ENCODE measurements around the gene GORASP2.

Gene GORASP2

DNA sequence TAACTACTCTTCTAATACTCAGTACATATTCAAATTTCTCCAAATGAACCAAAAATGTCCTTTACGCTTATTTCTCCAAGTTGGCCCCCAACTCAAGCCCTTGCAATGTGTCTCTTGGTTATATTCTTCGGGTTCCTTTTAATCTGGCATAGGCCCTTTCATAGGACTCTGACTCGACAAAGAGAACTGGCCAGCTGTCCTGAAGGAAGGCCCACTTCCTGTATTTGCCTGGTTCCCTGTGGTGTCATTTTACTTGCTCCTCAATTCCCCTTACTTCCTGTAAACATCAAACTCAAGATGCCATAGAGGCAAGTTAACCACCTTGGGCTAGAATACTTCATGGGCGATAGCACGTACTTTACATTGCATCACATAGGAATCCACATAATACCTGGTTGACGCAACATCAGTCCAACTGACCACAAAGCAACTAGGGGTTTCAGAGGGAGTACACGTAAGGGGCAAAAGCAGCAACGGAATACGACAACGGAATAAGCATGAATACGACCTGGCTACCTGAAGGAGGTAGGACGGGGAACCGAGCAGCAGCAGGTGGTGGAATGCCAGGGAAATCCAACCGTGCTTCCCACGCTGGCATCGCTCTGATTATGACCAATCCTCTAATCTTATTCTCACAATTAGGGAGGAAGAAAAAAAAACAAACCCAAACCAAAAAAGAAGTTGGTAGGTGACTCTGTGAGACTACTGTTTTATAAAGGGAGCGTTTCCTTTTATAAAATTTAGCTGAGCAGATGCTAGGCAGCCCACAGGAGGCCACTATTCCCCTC lies 823 bp upstream of the GORASP2 start:
- DNase-seq (ENCODE audit: low read depth), result peak; percentile 87
- TF ChIP-seq MYC (IDR thresholded peaks at IDR 0.05; ENCODE audit: low read depth, low read length) (0 out of 2 replicates have a peak, but pooled peaks have one; percentile 39), CTCF (IDR thresholded peaks at IDR 0.05; ENCODE audit: low read depth, low read length) (no peak), POLR2A (IDR thresholded peaks at IDR 0.05; ENCODE audit: extremely low read depth, insufficient read length) (peak; percentile 25)
- TF ChIP-seq, protein P1, sequence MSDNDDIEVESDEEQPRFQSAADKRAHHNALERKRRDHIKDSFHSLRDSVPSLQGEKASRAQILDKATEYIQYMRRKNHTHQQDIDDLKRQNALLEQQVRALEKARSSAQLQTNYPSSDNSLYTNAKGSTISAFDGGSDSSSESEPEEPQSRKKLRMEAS (IDR thresholded peaks at IDR 0.05; ENCODE audit: low read depth, low read length), result no peak
- peak overlapping the region; percentile 91 for H3K4me3 ChIP-seq (ENCODE audit: low read depth, low read length)

GRCh38 chr2:170929686-170930050 lies 615 bp downstream of the GORASP2 start:
- DNase-seq (ENCODE audit: low read depth), result peak; percentile 58
- TF ChIP-seq POLR2A (IDR thresholded peaks at IDR 0.05; ENCODE audit: extremely low read depth, insufficient read length), result no peak

GRCh38 chr2:170930131-170930990 lies 1.3 kb downstream of the GORASP2 start:
- no peak for TF ChIP-seq POLR2A (IDR thresholded peaks at IDR 0.05; ENCODE audit: extremely low read depth, insufficient read length)
- TF ChIP-seq, protein P1 (IDR thresholded peaks at IDR 0.05; ENCODE audit: low read depth, low read length), result peak; percentile 52; the same call in 1 of the 2 replicates
- peak; percentile 57 for TF ChIP-seq MYC (IDR thresholded peaks at IDR 0.05; ENCODE audit: low read depth, low read length)
- peak; percentile 64 for DNase-seq (ENCODE audit: low read depth)

More at GRCh38 chr2:170929686-170930050, 615 bp downstream of the GORASP2 start:
- peak overlapping the region; percentile 95 for H3K4me3 ChIP-seq (ENCODE audit: low read depth, low read length)

GRCh38 chr2:170930991-170931266 lies 1.9 kb downstream of the GORASP2 start:
- no peak for DNase-seq (ENCODE audit: low read depth)

More at GRCh38 chr2:170930131-170930990, 1.3 kb downstream of the GORASP2 start:
- peak overlapping the region; percentile 95 for H3K4me3 ChIP-seq (ENCODE audit: low read depth, low read length)

GRCh38 chr2:170932166-170932565 lies 3.1 kb downstream of the GORASP2 start:
- H3K4me3 ChIP-seq (ENCODE audit: low read depth, low read length), result peak overlapping the region; percentile 14
- DNase-seq (ENCODE audit: low read depth), result no peak
- no peak for TF ChIP-seq POLR2A (IDR thresholded peaks at IDR 0.05; ENCODE audit: extremely low read depth, insufficient read length)
- no peak for TF ChIP-seq CTCF (IDR thresholded peaks at IDR 0.05; ENCODE audit: low read depth, low read length)
- TF ChIP-seq, protein P1 (IDR thresholded peaks at IDR 0.05; ENCODE audit: low read depth, low read length), result no peak
- no peak for TF ChIP-seq MYC (IDR thresholded peaks at IDR 0.05; ENCODE audit: low read depth, low read length)

More at GRCh38 chr2:170930991-170931266, 1.9 kb downstream of the GORASP2 start:
- H3K4me3 ChIP-seq (ENCODE audit: low read depth, low read length), result peak overlapping the region; percentile 95
- TF ChIP-seq CTCF (IDR thresholded peaks at IDR 0.05; ENCODE audit: low read depth, low read length) (no peak), POLR2A (IDR thresholded peaks at IDR 0.05; ENCODE audit: extremely low read depth, insufficient read length) (no peak), MYC (IDR thresholded peaks at IDR 0.05; ENCODE audit: low read depth, low read length) (no peak)
- TF ChIP-seq, protein P1 (IDR thresholded peaks at IDR 0.05; ENCODE audit: low read depth, low read length), result no peak

- DNase-seq (ENCODE audit: low read depth), result no peak
- H3K4me3 ChIP-seq (ENCODE audit: low read depth, low read length), result no peak overlapping the region
- TF ChIP-seq POLR2A (IDR thresholded peaks at IDR 0.05; ENCODE audit: extremely low read depth, insufficient read length), result no peak
- TF ChIP-seq, protein P1 (IDR thresholded peaks at IDR 0.05; ENCODE audit: low read depth, low read length), result no peak
- no peak for TF ChIP-seq CTCF (IDR thresholded peaks at IDR 0.05; ENCODE audit: low read depth, low read length)
- TF ChIP-seq MYC (IDR thresholded peaks at IDR 0.05; ENCODE audit: low read depth, low read length), result no peak
Observed at GRCh38 chr2:170932948-170933347, 3.9 kb downstream of the GORASP2 start.
